OCI-LY1 (cell line): Measurements from ENCODE around the gene ZBTB20.

Source experiments
- CTCF ChIP-seq: fragments of 200-600 bp; sonication (generic), shearing (Covaris generic); IDR thresholded peaks from 2 replicates; pipeline ENCODE4 v1.5.1; 2017; ENCODE audit warnings: mild to moderate bottlenecking, antibody characterized with exemption, low read length, moderate library complexity, mixed read lengths
- EZH2 ChIP-seq: fragments of 200-600 bp; sonication (generic), shearing (Covaris generic); IDR thresholded peaks from 2 replicates; pipeline ENCODE4 v1.8.0; 2017; ENCODE audit warnings: borderline replicate concordance, mixed run types, mild to moderate bottlenecking, antibody characterized with exemption, low read length, moderate library complexity, mixed read lengths

- no peak for TF ChIP-seq CTCF
- TF ChIP-seq EZH2 = no peak
Measured at GRCh38 chr3:115127208-115127607, 19.9 kb downstream of the ZBTB20 start.
